ENCODE data around the gene MAN2B1.
"Not testable (repeated sequence)": the region's sequence is repeated elsewhere in the genome, so short reads cannot be mapped to it uniquely, and the experiment has no call there.

The MAN2B1 gene

GRCh38 chr19:12689581-12690216 lies 23.2 kb upstream of the MAN2B1 start:
- in situ Hi-C loops (cut with MboI; ENCODE audit: low sequenced_read_pairs) = no loop called here

GRCh38 chr19:12689012-12689411 lies 22.5 kb upstream of the MAN2B1 start:
- in situ Hi-C loops (cut with MboI; ENCODE audit: low sequenced_read_pairs) = no loop called here

- in situ Hi-C loops (cut with MboI; ENCODE audit: low sequenced_read_pairs) = no loop called here
Observed at GRCh38 chr19:12687496-12688196, 21.1 kb upstream of the MAN2B1 start, which contains the start of gene GNG14. TSS of gene GNG14 (plus strand) at chr19:12687998. CDS start at chr19:12688049, 51 bp downstream.

- in situ Hi-C loops (cut with MboI; ENCODE audit: low sequenced_read_pairs) = no loop called here
Observed at GRCh38 chr19:12685831-12686230, 19.3 kb upstream of the MAN2B1 start.

- in situ Hi-C loops (cut with MboI; ENCODE audit: low sequenced_read_pairs) = no loop called here
Observed at GRCh38 chr19:12681074-12681987, 14.8 kb upstream of the MAN2B1 start, which contains the start of gene DHPS. TSS of gene DHPS (minus strand) at chr19:12681880. CDS start at chr19:12681766, 114 bp downstream.

GRCh38 chr19:12680034-12680433 lies 13.5 kb upstream of the MAN2B1 start:
- in situ Hi-C loops (cut with MboI; ENCODE audit: low sequenced_read_pairs) = no loop called here

- in situ Hi-C loops (cut with MboI; ENCODE audit: low sequenced_read_pairs) = not testable (repeated sequence)
Observed at GRCh38 chr19:12678039-12678438, 11.5 kb upstream of the MAN2B1 start.

- in situ Hi-C loops (cut with MboI; ENCODE audit: low sequenced_read_pairs) = no loop called here
Observed at GRCh38 chr19:12676928-12677327, 10.4 kb upstream of the MAN2B1 start.

- in situ Hi-C loops (cut with MboI; ENCODE audit: low sequenced_read_pairs) = no loop called here
Observed at GRCh38 chr19:12676384-12676792, 9.8 kb upstream of the MAN2B1 start.

GRCh38 chr19:12675940-12676339 lies 9.4 kb upstream of the MAN2B1 start:
- in situ Hi-C loops (cut with MboI; ENCODE audit: low sequenced_read_pairs) = no loop called here

GRCh38 chr19:12675399-12675798 lies 8.9 kb upstream of the MAN2B1 start:
- in situ Hi-C loops (cut with MboI; ENCODE audit: low sequenced_read_pairs) = no loop called here

- in situ Hi-C loops (cut with MboI; ENCODE audit: low sequenced_read_pairs) = loop anchor here (25.0 kb wide), 1 partner anchor 110 kb away; the partner anchor contains the start of gene ZNF564
Observed at GRCh38 chr19:12672744-12673143, 6.2 kb upstream of the MAN2B1 start.

- in situ Hi-C loops (cut with MboI; ENCODE audit: low sequenced_read_pairs) = loop anchor here (25.0 kb wide), 1 partner anchor 108 kb away; the partner anchor contains the start of gene ZNF564
Observed at GRCh38 chr19:12670159-12670928, 3.8 kb upstream of the MAN2B1 start.

- in situ Hi-C loops (cut with MboI; ENCODE audit: low sequenced_read_pairs) = loop anchor here (25.0 kb wide), 1 partner anchor 107 kb away; the partner anchor contains the start of gene ZNF564
Observed at GRCh38 chr19:12669270-12670158, 3.0 kb upstream of the MAN2B1 start.

GRCh38 chr19:12668932-12669269 lies 2.4 kb upstream of the MAN2B1 start:
- in situ Hi-C loops (cut with MboI; ENCODE audit: low sequenced_read_pairs) = loop anchor here (25.0 kb wide), 1 partner anchor 107 kb away; the partner anchor contains the start of gene ZNF564

- in situ Hi-C loops (cut with MboI; ENCODE audit: low sequenced_read_pairs) = loop anchor here (25.0 kb wide), 1 partner anchor 106 kb away; the partner anchor contains the start of gene ZNF564
Observed at GRCh38 chr19:12668346-12668745, 1.8 kb upstream of the MAN2B1 start.

- in situ Hi-C loops (cut with MboI; ENCODE audit: low sequenced_read_pairs) = loop anchor here (25.0 kb wide), 1 partner anchor 106 kb away; the partner anchor contains the start of gene ZNF564
Observed at GRCh38 chr19:12667731-12668302, 1.3 kb upstream of the MAN2B1 start.

- in situ Hi-C loops (cut with MboI; ENCODE audit: low sequenced_read_pairs) = loop anchor here (25.0 kb wide), 1 partner anchor 103 kb away; the partner anchor contains the start of gene ZNF564
Observed at GRCh38 chr19:12665671-12666264, 774 bp downstream of the MAN2B1 start.

Measured in HL-60/S4 treated with retinoic acid at 250 ng/mL for 4 days and 3 days (cell line).